Panc1 (cell line): Measurements from ENCODE around the gene NOVA1.

ENCODE experiments used
- CTCF ChIP-seq: fragments of 450-650 bp; IDR thresholded peaks from 2 replicates; pipeline ENCODE4 v1.5.1; 2017; ENCODE audit warnings: mild to moderate bottlenecking
- POLR2AphosphoS5 ChIP-seq: IDR thresholded peaks from 2 replicates; pipeline ENCODE4 v1.6.1; 2012; ENCODE audit warnings: mild to moderate bottlenecking, low read depth, low read length, moderate library complexity
- REST ChIP-seq, 2 experiments: IDR thresholded peaks; 2 replicates each; pipeline ENCODE4 v1.6.1; 2011 to 2012; ENCODE audit warnings: low read depth in 2 of 2, control low read depth in 1 of 2, low read length in 1 of 2, mild to moderate bottlenecking in 1 of 2, moderate library complexity in 1 of 2; ENCODE audit not compliant: insufficient read depth in 1 of 2
- SIN3A ChIP-seq: IDR thresholded peaks from 2 replicates; pipeline ENCODE4 v1.6.1; 2012; ENCODE audit warnings: low read depth, mild to moderate bottlenecking, low read length, moderate library complexity, borderline replicate concordance; ENCODE audit not compliant: insufficient read depth

- no peak for TF ChIP-seq SIN3A
- TF ChIP-seq CTCF = no peak
- no peak for TF ChIP-seq POLR2AphosphoS5
- TF ChIP-seq REST (IDR thresholded peaks at IDR 0.05; ENCODE audit: insufficient read depth in 1 of 2, low read depth in 2 of 2, low read length in 1 of 2) = no peak
Observed at GRCh38 chr14:26454105-26454504, 143.7 kb downstream of the NOVA1 start.
